Heart left ventricle (tissue), 11 donors: Measurements from ENCODE around the gene LOXL3. TPM values are rescaled to one million over a fixed set of nuclear protein-coding genes. Genes with fewer than 3 reads are reported as not detected.

ENCODE experiments used
- polyA plus RNA-seq, 2 donors: library from polyadenylated mRNA; stranded (reverse); fragments of 200-250 nt; gene quantifications; one replicate each; pipeline ENCODE4 v1.2.3, GENCODE V29; 2013
- total RNA-seq, 9 donors: library from RNA; depleted of rRNA in 2 of 9; stranded (reverse); fragments of >200 nt in 2 of 9; fragmentation: NEBNext Ultra II Directional in 3 of 9; extraction: Animal tissue kit (Norgen Biotek cat#: 25700) in 3 of 9; gene quantifications; one replicate each; pipeline versions ENCODE4 v1.1.0 to v1.2.4, GENCODE V29; 2016 to 2023
- donor health status: ischemic (EF 13 %, LVEDD 7.1; RV severe dilation, severe dysfunction).
- donor health status: healthy with polysubstance abuse.
- donor health status: DM: no; HTN: yes; CAD: no.
- donor health status: DM: no; HTN: no; CAD: no.
- donor health status: ischemic (EF 25% LVEDD 5.7; RV mildly dilated, moderate dysfunction).
- donor health status: healthy.
- donor health status: DM: yes; HTN: yes; CAD: no.
- donor health status: PGD.
- donor health status: nonischemic (EF 23%, LVEDD 6.1; RV moderate dilation, normal function).

LOXL3 gene
- total and polyA plus RNA-seq, 11 donors: 1.5 to 8.7 (median 3.0) TPM

Other genes starting within 250 kb of the LOXL3 start
- gene SLC4A5, start 210.5 kb downstream of the LOXL3 start, total RNA-seq: 1 to 10 TPM in 7 of 9 donors, under 1 TPM in 2; 0.36 to 4.1 (median 1.6) TPM
- 1 to 10 TPM in 1 of 2 donors, under 1 TPM in 1; 0.72 to 1.2 TPM for gene SLC4A5, start 210.5 kb downstream of the LOXL3 start, polyA plus RNA-seq
- 100 to 1,000 TPM; 129 to 376 (median 211) TPM for gene DCTN1, start 173.6 kb downstream of the LOXL3 start, total RNA-seq
- 100 to 1,000 TPM; 149 to 171 TPM for gene DCTN1, start 173.6 kb downstream of the LOXL3 start, polyA plus RNA-seq
- gene C2orf81, start 132.3 kb downstream of the LOXL3 start, total RNA-seq: 1 to 10 TPM in 3 of 9 donors, under 1 TPM in 6; 0.48 to 2.3 (median 0.85) TPM
- 1 to 10 TPM in 1 of 2 donors, under 1 TPM in 1; 0.91 to 1.1 TPM for gene C2orf81, start 132.3 kb downstream of the LOXL3 start, polyA plus RNA-seq
- gene WDR54, start 132.2 kb downstream of the LOXL3 start, total RNA-seq: 1 to 10 TPM; 1.5 to 5.1 (median 3.0) TPM
- 1 to 10 TPM; 1.4 to 6.5 TPM for gene WDR54, start 132.2 kb downstream of the LOXL3 start, polyA plus RNA-seq
- gene RTKN, start 112.0 kb downstream of the LOXL3 start, total RNA-seq: 10 to 100 TPM; 10.9 to 19.6 (median 15.3) TPM
- 10 to 100 TPM; 18.0 to 27.6 TPM for gene RTKN, start 112.0 kb downstream of the LOXL3 start, polyA plus RNA-seq
- 10 to 100 TPM; 11.7 to 29.2 (median 21.3) TPM for gene INO80B, start 98.9 kb downstream of the LOXL3 start, total RNA-seq
- gene INO80B, start 98.9 kb downstream of the LOXL3 start, polyA plus RNA-seq: 10 to 100 TPM; 26.1 to 28.5 TPM
- gene WBP1, start 95.5 kb downstream of the LOXL3 start, total RNA-seq: 10 to 100 TPM; 32.7 to 58.4 (median 42.4) TPM
- gene WBP1, start 95.5 kb downstream of the LOXL3 start, polyA plus RNA-seq: 10 to 100 TPM; 29.0 to 44.2 TPM
- 10 to 100 TPM; 17.3 to 31.9 (median 22.8) TPM for gene MOGS, start 88.6 kb downstream of the LOXL3 start, total RNA-seq
- 10 to 100 TPM; 15.8 to 34.4 TPM for gene MOGS, start 88.6 kb downstream of the LOXL3 start, polyA plus RNA-seq
- 100 to 1,000 TPM in 7 of 9 donors, 10 to 100 TPM in 2; 64.9 to 180 (median 140) TPM for gene MRPL53, start 81.3 kb downstream of the LOXL3 start, total RNA-seq
- 100 to 1,000 TPM in 1 of 2 donors, 10 to 100 TPM in 1; 77.6 to 128 TPM for gene MRPL53, start 81.3 kb downstream of the LOXL3 start, polyA plus RNA-seq
- 10 to 100 TPM in 1 of 9 donors, 1 to 10 TPM in 8; 4.4 to 13.4 (median 7.1) TPM for gene CCDC142, start 70.9 kb downstream of the LOXL3 start, total RNA-seq
- 1 to 10 TPM; 5.8 to 6.4 TPM for gene CCDC142, start 70.9 kb downstream of the LOXL3 start, polyA plus RNA-seq
- gene TTC31, start 70.9 kb downstream of the LOXL3 start, total RNA-seq: 10 to 100 TPM in 4 of 9 donors, 1 to 10 TPM in 5; 7.1 to 14.2 (median 10.0) TPM
- gene TTC31, start 70.9 kb downstream of the LOXL3 start, polyA plus RNA-seq: 10 to 100 TPM in 1 of 2 donors, 1 to 10 TPM in 1; 8.8 to 13.2 TPM
- 1 to 10 TPM in 2 of 9 donors, under 1 TPM in 5, not detected in 2; 0.14 to 1.7 (median 0.72) TPM for gene LBX2, start 54.3 kb downstream of the LOXL3 start, total RNA-seq
- under 1 TPM; 0.27 to 0.67 TPM for gene LBX2, start 54.3 kb downstream of the LOXL3 start, polyA plus RNA-seq
- 10 to 100 TPM; 10.6 to 22.3 (median 16.5) TPM for gene PCGF1, start 46.2 kb downstream of the LOXL3 start, total RNA-seq
- gene PCGF1, start 46.2 kb downstream of the LOXL3 start, polyA plus RNA-seq: 10 to 100 TPM; 22.5 to 24.9 TPM
- not detected for gene TLX2, start 39.5 kb downstream of the LOXL3 start, total RNA-seq
- gene TLX2, start 39.5 kb downstream of the LOXL3 start, polyA plus RNA-seq: not detected
- gene DQX1, start 27.7 kb downstream of the LOXL3 start, total RNA-seq: not detected
- not detected for gene DQX1, start 27.7 kb downstream of the LOXL3 start, polyA plus RNA-seq
- 10 to 100 TPM; 33.6 to 74.5 (median 49.8) TPM for gene AUP1, start 24.2 kb downstream of the LOXL3 start, total RNA-seq
- 100 to 1,000 TPM in 1 of 2 donors, 10 to 100 TPM in 1; 77.9 to 168 TPM for gene AUP1, start 24.2 kb downstream of the LOXL3 start, polyA plus RNA-seq
- gene HTRA2, start 24.0 kb downstream of the LOXL3 start, total RNA-seq: 10 to 100 TPM; 23.6 to 32.0 (median 24.8) TPM
- gene HTRA2, start 24.0 kb downstream of the LOXL3 start, polyA plus RNA-seq: 10 to 100 TPM; 24.5 to 45.4 TPM
- gene DOK1, start 778 bp upstream of the LOXL3 start, total RNA-seq: 10 to 100 TPM in 1 of 9 donors, 1 to 10 TPM in 8; 2.6 to 11.6 (median 4.8) TPM
- gene DOK1, start 778 bp upstream of the LOXL3 start, polyA plus RNA-seq: 1 to 10 TPM; 2.4 to 6.0 TPM
- gene M1AP, start 94.4 kb upstream of the LOXL3 start, total RNA-seq: under 1 TPM in 3 of 9 donors, not detected in 6; 0.21 to 0.88 (median 0.79) TPM
- gene M1AP, start 94.4 kb upstream of the LOXL3 start, polyA plus RNA-seq: under 1 TPM; 0.07 to 0.08 TPM
- gene SEMA4F, start 100.3 kb upstream of the LOXL3 start, total RNA-seq: 1 to 10 TPM; 2.2 to 4.9 (median 3.5) TPM
- 1 to 10 TPM in 1 of 2 donors, under 1 TPM in 1; 0.95 to 2.8 TPM for gene SEMA4F, start 100.3 kb upstream of the LOXL3 start, polyA plus RNA-seq